HL-60/S4 treated with phorbol 12-myristate 13-acetate at 8.2 ng/mL for 4 days and 3 days (cell line): Measurements from ENCODE around the gene DCUN1D5.

Source experiments
- in situ Hi-C: fragments of 300-500 bp; cut with MboI; formaldehyde crosslinking; loops from 2 replicates; pipeline ENCODE4 v1.15.0; 2022; ENCODE audit warnings: low sequenced_read_pairs

DCUN1D5 gene

GRCh38 chr11:103091801-103092524, at the start of gene DCUN1D5:
TSS of gene DCUN1D5 (minus strand) at chr11:103092160. CDS start at chr11:103091872, 288 bp downstream.
- in situ Hi-C loops: no loop called here

- in situ Hi-C loops: no loop called here
Measured at GRCh38 chr11:103125462-103125861, 33.5 kb upstream of the DCUN1D5 start.

- in situ Hi-C loops: no loop called here
Measured at GRCh38 chr11:103114836-103115235, 22.9 kb upstream of the DCUN1D5 start.

- in situ Hi-C loops: no loop called here
Measured at GRCh38 chr11:103112364-103112763, 20.4 kb upstream of the DCUN1D5 start.

- in situ Hi-C loops: no loop called here
Measured at GRCh38 chr11:103111400-103111799, 19.4 kb upstream of the DCUN1D5 start.

DNA sequence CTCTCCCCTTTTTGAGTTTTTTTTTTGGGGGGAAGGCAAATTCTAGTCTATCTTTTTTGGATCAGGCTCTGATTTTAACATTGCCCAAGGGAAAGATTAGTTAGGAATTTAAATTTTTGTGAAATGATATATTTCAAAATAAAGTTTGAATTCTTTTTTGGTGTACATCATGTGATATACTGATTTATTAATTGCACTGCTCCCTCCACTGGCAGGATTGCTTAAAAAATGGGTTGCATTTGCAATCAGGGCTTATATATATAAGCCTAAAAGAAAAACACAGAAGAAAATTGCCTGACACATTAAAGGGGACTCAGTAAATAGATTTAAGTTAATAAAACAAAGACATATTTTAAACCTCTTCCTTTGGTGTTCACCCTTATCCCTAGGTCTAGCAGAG, 18.4 kb upstream of the DCUN1D5 start:
- in situ Hi-C loops: no loop called here

- in situ Hi-C loops: no loop called here
Measured at GRCh38 chr11:103109818-103110388, 17.9 kb upstream of the DCUN1D5 start.

GRCh38 chr11:103108933-103109817, 17.2 kb upstream of the DCUN1D5 start, which contains the start of gene DYNC2H1:
TSS of gene DYNC2H1 (plus strand) at chr11:103109426. CDS start at chr11:103109575, 149 bp downstream.
- in situ Hi-C loops: no loop called here

DNA sequence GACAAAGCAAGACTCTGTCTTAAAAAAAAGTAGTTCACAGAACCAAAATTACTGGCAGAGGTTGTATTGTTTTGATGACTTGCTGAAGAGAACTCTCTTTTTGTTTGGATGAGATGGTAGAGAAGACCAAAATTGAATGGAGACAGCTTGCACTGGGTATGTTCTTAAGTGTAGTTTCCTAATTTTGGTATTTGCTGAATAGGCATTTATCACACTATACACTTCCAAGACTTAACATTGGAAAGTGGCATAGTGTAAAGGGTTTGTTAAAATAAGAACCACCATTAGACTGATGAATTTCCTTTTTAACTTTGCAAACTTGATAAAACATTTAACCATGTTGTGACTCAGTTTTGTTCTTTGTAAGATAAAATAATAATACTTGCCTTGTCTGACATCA, 5.3 kb upstream of the DCUN1D5 start:
- in situ Hi-C loops: no loop called here

GRCh38 chr11:103091064-103091800, 728 bp downstream of the DCUN1D5 start:
- in situ Hi-C loops: no loop called here

DNA sequence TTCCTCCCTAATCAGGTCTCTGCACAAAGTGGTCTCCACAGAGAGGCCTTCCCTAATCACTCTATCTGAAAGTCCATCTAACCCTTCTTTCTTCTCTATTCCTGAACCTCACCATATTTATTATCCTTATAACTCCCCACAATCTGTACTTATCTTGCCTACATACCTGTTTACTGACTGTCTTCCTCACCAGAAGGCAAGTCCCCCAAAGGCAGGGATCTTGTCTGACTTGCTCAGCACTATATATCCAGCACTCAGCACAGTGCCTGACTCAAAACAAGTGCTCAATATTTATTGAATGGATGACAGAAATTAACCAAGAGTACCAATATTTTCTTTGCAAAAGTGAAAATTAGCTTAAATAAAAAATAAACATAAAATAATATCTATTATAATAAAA, 5.5 kb downstream of the DCUN1D5 start:
- in situ Hi-C loops: no loop called here

DNA sequence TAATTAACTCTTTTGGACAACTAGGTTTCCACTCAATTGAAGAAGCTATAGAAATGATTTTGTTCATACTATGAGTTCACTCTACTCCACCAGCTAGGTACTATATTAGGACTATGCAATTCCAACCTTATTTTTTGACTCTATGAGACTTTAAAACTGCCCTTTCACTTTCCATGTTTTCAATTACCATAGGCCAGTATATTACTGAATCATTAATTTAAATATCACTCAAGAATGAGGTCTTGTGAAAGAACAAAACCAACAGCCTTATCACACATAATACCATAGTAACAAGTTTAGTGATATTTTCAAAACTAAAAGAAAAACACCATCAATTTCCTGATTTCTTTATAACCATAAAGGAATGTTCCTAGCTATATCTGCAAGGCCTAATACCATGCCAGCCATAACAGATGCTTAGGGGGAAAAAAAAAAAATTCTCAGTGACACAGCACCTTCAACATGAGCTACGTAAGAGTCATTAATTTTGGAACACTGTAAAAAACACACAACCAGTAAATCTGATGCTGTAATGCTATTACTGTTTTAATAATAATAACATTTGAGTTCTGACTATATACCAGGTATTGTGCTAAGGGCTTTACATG, 6.1 kb downstream of the DCUN1D5 start:
- in situ Hi-C loops: no loop called here

- in situ Hi-C loops: no loop called here
Measured at GRCh38 chr11:103079833-103080232, 12.1 kb downstream of the DCUN1D5 start.

GRCh38 chr11:103078710-103079109, 13.2 kb downstream of the DCUN1D5 start:
- in situ Hi-C loops: no loop called here

DNA sequence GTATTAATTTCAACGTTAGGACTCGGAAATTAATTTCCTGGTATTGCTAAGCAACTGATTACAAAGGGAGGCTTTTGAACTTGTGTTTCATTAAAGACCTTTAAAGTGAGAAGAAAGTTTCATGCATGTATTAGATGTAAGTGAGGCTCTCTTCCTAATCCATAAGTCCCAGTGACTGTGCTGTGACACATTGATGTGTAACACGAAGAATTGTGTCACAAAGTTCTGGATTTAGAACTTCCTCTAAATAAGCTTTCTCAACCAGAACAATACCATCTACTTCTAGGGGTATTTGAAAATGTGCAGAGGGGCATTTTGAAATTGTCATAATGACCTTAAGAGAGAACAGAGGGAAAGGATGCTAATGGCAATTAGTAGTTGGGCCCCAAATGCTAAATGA, 14.4 kb downstream of the DCUN1D5 start:
- in situ Hi-C loops: no loop called here

DNA sequence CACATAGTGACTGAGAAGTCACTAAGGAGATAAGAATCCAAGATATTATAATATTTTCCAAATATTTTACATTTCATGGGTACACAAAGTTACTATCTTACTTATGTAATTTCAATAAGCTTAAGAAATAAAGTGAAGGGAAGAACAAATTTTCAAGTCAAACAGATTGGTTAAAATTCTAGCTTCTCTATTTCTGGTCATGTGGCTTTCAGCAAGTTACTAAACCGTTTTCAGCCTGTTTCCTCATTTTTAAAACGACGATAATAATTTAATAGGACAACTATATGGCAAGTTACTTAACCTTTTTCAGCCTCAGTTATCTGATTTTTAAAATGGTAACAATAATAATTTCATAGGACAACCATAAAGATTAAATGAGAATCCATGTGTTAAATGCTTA, 15.6 kb downstream of the DCUN1D5 start:
- in situ Hi-C loops: no loop called here

GRCh38 chr11:103071008-103071407, 21.0 kb downstream of the DCUN1D5 start:
- in situ Hi-C loops: no loop called here

GRCh38 chr11:103070142-103070541, 21.8 kb downstream of the DCUN1D5 start:
- in situ Hi-C loops: no loop called here

DNA sequence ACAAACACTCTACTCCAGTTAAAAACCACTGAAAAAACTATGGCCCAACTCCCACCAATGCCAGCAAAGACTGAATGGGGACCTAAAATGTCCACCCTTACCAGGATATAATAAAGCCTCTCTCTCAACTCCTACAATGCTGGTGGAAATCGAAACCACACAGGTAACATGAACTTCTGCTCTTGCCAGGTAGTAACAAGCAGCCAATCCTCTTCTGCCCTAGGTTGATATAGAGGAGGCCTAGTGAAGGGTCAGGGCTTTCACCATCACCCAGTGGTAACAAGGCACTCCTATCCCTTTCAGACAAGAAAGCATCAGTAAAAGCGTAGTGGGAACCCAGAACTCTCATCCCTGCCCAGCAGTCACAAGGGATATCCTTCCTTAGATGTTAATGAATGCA, 22.6 kb downstream of the DCUN1D5 start:
- in situ Hi-C loops: no loop called here

DNA sequence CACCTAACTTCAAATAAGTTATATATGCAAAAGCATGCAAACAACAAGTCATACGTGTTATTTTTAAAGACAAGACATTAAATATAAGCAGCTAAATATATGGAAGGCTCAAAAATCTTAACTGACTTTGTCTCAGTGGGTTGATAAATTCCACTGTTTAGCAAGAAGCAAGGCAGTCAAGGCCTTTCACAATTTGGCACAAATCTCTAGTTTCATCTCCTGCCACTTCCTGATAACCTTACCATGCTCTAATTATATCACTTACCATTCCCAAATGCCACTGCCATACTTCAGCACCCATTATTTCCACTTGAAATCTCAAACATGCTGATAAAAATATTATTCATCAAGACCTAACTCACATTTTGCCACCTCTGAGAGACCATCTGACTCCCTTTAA, 24.8 kb downstream of the DCUN1D5 start:
- in situ Hi-C loops: no loop called here

GRCh38 chr11:103061656-103062055, 30.3 kb downstream of the DCUN1D5 start:
- in situ Hi-C loops: no loop called here
